OCI-LY3 (cell line): Measurements from ENCODE around the gene DCAF10.

Experiments
- CTCF ChIP-seq: fragments of 200-600, 300-600 bp; sonication (generic); IDR thresholded peaks from 2 replicates; pipeline ENCODE4 v1.5.1; 2014; ENCODE audit warnings: antibody characterized with exemption, low read length, low read depth
- EZH2phosphoT487 ChIP-seq: fragments of 200-600 bp; shearing (Covaris generic); IDR thresholded peaks from 2 replicates; pipeline ENCODE4 v1.6.1; 2018; ENCODE audit warnings: antibody characterized with exemption, mixed run types, low read depth

GRCh38 chr9:37889536-37889935, 88.9 kb downstream of the DCAF10 start:
- TF ChIP-seq CTCF = no peak
- no peak for TF ChIP-seq EZH2phosphoT487
